IMR-90 (cell line): Measurements from ENCODE around the gene DNAJB8.

ENCODE experiments used
- MAFK ChIP-seq: IDR thresholded peaks from 2 replicates; pipeline ENCODE4 v1.6.1; 2012; ENCODE audit warnings: low read depth, low read length, improper control_type of control experiment
- MXI1 ChIP-seq: IDR thresholded peaks from 2 replicates; pipeline ENCODE4 v1.6.1; 2012; ENCODE audit warnings: low read depth, mild to moderate bottlenecking, low read length, moderate library complexity, borderline replicate concordance
- POLR2A ChIP-seq: IDR thresholded peaks from 2 replicates; pipeline ENCODE4 v1.6.1; 2012; ENCODE audit warnings: mild to moderate bottlenecking, low read depth, low read length
- SMC3 ChIP-seq: fragments of 150-350 bp; IDR thresholded peaks from 2 replicates; pipeline ENCODE4 v1.6.1; 2016; ENCODE audit warnings: low read depth, mild to moderate bottlenecking, antibody characterized with exemption, low read length, moderate library complexity
- TF ChIP-seq, protein P1 (sequence below): conservative IDR thresholded peaks from 2 replicates; pipeline ENCODE4 v1.5.1; 2012; ENCODE audit warnings: mild to moderate bottlenecking, low read depth, low read length, improper control_type of control experiment

DNA sequence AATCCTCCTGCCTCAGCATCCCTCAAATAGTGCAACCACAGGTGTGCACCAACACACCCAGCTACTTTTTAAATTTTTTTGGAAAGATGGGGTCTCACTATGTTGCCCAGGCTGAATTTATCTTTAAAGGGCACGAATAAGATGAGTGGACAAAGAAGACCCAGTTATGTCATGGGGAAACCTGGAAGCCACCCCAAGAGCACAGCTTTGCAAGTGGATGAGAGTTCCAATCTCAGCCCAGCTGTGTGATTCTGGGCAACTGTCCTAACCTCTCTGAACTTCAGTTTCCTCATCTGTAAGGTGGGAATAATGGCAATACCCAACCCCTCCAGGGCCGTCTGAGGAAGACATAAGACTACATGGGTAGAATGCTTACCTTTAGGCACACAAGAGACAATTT is 32.2 kb downstream of the DNAJB8 start:
- TF ChIP-seq, protein P1, sequence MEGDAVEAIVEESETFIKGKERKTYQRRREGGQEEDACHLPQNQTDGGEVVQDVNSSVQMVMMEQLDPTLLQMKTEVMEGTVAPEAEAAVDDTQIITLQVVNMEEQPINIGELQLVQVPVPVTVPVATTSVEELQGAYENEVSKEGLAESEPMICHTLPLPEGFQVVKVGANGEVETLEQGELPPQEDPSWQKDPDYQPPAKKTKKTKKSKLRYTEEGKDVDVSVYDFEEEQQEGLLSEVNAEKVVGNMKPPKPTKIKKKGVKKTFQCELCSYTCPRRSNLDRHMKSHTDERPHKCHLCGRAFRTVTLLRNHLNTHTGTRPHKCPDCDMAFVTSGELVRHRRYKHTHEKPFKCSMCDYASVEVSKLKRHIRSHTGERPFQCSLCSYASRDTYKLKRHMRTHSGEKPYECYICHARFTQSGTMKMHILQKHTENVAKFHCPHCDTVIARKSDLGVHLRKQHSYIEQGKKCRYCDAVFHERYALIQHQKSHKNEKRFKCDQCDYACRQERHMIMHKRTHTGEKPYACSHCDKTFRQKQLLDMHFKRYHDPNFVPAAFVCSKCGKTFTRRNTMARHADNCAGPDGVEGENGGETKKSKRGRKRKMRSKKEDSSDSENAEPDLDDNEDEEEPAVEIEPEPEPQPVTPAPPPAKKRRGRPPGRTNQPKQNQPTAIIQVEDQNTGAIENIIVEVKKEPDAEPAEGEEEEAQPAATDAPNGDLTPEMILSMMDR, result no peak
- TF ChIP-seq MXI1 (no peak), POLR2A (no peak), MAFK (no peak), SMC3 (no peak)
